ENCODE measurements around the gene GREB1L. TPM values are rescaled to one million over a fixed set of nuclear protein-coding genes. Genes with fewer than 3 reads are reported as not detected.
"Not testable (repeated sequence)": the region's sequence is repeated elsewhere in the genome, so short reads cannot be mapped to it uniquely, and the experiment has no call there.

Gene GREB1L
- polyA plus RNA-seq, 1 of the 3 experiments (the other 2 are of a cell fraction), result under 0.01 TPM

- WGBS (ENCODE audit: low lambda C conversion rate), result 26% methylated on average over 4 of the region's 4 CpGs
- TF ChIP-seq FOSL2 (IDR thresholded peaks at IDR 0.05; ENCODE audit: borderline replicate concordance, low read depth), result no peak
- no peak for TF ChIP-seq NFIC (IDR thresholded peaks at IDR 0.05; ENCODE audit: borderline replicate concordance)
- TF ChIP-seq POLR2AphosphoS5 (IDR thresholded peaks at IDR 0.05; ENCODE audit: low read depth, low read length), result no peak
- TF ChIP-seq FOXM1 (IDR thresholded peaks at IDR 0.05; ENCODE audit: low read depth), result no peak
- TF ChIP-seq, protein P1, sequence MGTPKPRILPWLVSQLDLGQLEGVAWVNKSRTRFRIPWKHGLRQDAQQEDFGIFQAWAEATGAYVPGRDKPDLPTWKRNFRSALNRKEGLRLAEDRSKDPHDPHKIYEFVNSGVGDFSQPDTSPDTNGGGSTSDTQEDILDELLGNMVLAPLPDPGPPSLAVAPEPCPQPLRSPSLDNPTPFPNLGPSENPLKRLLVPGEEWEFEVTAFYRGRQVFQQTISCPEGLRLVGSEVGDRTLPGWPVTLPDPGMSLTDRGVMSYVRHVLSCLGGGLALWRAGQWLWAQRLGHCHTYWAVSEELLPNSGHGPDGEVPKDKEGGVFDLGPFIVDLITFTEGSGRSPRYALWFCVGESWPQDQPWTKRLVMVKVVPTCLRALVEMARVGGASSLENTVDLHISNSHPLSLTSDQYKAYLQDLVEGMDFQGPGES (IDR thresholded peaks at IDR 0.05; ENCODE audit: low read depth, low read length), result no peak
- no peak for TF ChIP-seq RCOR1 (IDR thresholded peaks at IDR 0.05; ENCODE audit: low read length)
- no peak for TF ChIP-seq RAD21 (IDR thresholded peaks at IDR 0.05; ENCODE audit: low read length)
- TF ChIP-seq SIN3A (IDR thresholded peaks at IDR 0.05; ENCODE audit: borderline replicate concordance, low read depth, low read length), result no peak
- no peak for TF ChIP-seq NRF1 (IDR thresholded peaks at IDR 0.05; ENCODE audit: low read depth, low read length)
- TF ChIP-seq, protein P2, sequence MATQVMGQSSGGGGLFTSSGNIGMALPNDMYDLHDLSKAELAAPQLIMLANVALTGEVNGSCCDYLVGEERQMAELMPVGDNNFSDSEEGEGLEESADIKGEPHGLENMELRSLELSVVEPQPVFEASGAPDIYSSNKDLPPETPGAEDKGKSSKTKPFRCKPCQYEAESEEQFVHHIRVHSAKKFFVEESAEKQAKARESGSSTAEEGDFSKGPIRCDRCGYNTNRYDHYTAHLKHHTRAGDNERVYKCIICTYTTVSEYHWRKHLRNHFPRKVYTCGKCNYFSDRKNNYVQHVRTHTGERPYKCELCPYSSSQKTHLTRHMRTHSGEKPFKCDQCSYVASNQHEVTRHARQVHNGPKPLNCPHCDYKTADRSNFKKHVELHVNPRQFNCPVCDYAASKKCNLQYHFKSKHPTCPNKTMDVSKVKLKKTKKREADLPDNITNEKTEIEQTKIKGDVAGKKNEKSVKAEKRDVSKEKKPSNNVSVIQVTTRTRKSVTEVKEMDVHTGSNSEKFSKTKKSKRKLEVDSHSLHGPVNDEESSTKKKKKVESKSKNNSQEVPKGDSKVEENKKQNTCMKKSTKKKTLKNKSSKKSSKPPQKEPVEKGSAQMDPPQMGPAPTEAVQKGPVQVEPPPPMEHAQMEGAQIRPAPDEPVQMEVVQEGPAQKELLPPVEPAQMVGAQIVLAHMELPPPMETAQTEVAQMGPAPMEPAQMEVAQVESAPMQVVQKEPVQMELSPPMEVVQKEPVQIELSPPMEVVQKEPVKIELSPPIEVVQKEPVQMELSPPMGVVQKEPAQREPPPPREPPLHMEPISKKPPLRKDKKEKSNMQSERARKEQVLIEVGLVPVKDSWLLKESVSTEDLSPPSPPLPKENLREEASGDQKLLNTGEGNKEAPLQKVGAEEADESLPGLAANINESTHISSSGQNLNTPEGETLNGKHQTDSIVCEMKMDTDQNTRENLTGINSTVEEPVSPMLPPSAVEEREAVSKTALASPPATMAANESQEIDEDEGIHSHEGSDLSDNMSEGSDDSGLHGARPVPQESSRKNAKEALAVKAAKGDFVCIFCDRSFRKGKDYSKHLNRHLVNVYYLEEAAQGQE (IDR thresholded peaks at IDR 0.05; ENCODE audit: low read depth, low read length), result no peak
- no peak for TF ChIP-seq CHD2 (IDR thresholded peaks at IDR 0.05; ENCODE audit: low read length, partially characterized antibody)
- TF ChIP-seq TEAD4 (IDR thresholded peaks at IDR 0.05; ENCODE audit: borderline replicate concordance, insufficient read depth), result no peak
- TF ChIP-seq, protein P3, sequence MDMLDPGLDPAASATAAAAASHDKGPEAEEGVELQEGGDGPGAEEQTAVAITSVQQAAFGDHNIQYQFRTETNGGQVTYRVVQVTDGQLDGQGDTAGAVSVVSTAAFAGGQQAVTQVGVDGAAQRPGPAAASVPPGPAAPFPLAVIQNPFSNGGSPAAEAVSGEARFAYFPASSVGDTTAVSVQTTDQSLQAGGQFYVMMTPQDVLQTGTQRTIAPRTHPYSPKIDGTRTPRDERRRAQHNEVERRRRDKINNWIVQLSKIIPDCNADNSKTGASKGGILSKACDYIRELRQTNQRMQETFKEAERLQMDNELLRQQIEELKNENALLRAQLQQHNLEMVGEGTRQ (IDR thresholded peaks at IDR 0.05; ENCODE audit: borderline replicate concordance, low read depth, low read length), result no peak
- TF ChIP-seq EZH2phosphoT487 (IDR thresholded peaks at IDR 0.05; ENCODE audit: borderline replicate concordance, low read depth), result no peak
- TF ChIP-seq FOXJ3 (CRISPR knock-in tag; IDR thresholded peaks at IDR 0.05), result no peak
- no peak for TF ChIP-seq YY1 (IDR thresholded peaks at IDR 0.05; ENCODE audit: low read depth)
- TF ChIP-seq ELF1 (IDR thresholded peaks at IDR 0.05), result no peak
- no peak for TF ChIP-seq PBX3 (IDR thresholded peaks at IDR 0.05)
- no peak for TF ChIP-seq MXI1 (IDR thresholded peaks at IDR 0.05; ENCODE audit: low read depth, low read length)
- TF ChIP-seq TAF1 (IDR thresholded peaks at IDR 0.05; ENCODE audit: borderline replicate concordance, low read depth, low read length), result no peak
- Histone ChIP-seq H3K4me3 (ENCODE audit: low read depth in 2 of 2, low read length in 1 of 2) (no peak overlapping the region), H3K4me1 (ENCODE audit: control insufficient read depth in 1 of 2, insufficient read depth in 2 of 2, low read depth in 1 of 2, low read length in 1 of 2) (no peaks in the 10 kb centered on the region), H3K9me3 (no peaks in the 10 kb centered on the region), H3K9me2 (no peaks in the 10 kb centered on the region), H3F3A (replicated peaks; ENCODE audit: insufficient read depth) (no peaks in the 10 kb centered on the region), H3K27ac (ENCODE audit: low read depth in 2 of 2, low read length in 1 of 2) (no peak overlapping the region), H3K79me2 (ENCODE audit: insufficient read depth) (no peaks in the 10 kb centered on the region), H3K9ac (no peak overlapping the region), H3K36me3 (replicated peaks in 1 of 2; ENCODE audit: control insufficient read depth in 1 of 2, insufficient read depth in 2 of 2, low read length in 1 of 2) (no peaks in the 10 kb centered on the region), H2AFZ (ENCODE audit: low read depth) (no peak overlapping the region), H4K20me1 (ENCODE audit: insufficient read depth) (no peaks in the 10 kb centered on the region), H3K4me2 (no peak overlapping the region), H3K27me3 (ENCODE audit: insufficient read depth) (peaks cover 8% of the 10 kb centered on the region; the same call in 1 of the 2 replicates)
- CTCF ChIA-PET, result no interaction called here
- DNase-seq, result no peak
- POLR2A ChIA-PET, result no interaction called here
Measured at GRCh38 chr18:21369146-21369545, 127.1 kb downstream of the GREB1L start.

GRCh38 chr18:21369597-21369996, 127.6 kb downstream of the GREB1L start:
- H3K27ac ChIP-seq (ENCODE audit: low read depth in 2 of 2, low read length in 1 of 2); POLR2A ChIA-PET; DNase-seq: not testable (repeated sequence)

More at GRCh38 chr18:21369597-21369996, 127.6 kb downstream of the GREB1L start:
- H3K9ac ChIP-seq; H3K79me2 ChIP-seq (ENCODE audit: insufficient read depth); CTCF ChIA-PET; H3K4me2 ChIP-seq; H2AFZ ChIP-seq (ENCODE audit: low read depth); H3K4me3 ChIP-seq (ENCODE audit: low read depth in 2 of 2, low read length in 1 of 2); H3K4me1 ChIP-seq (ENCODE audit: control insufficient read depth in 1 of 2, insufficient read depth in 2 of 2, low read depth in 1 of 2, low read length in 1 of 2); H3F3A ChIP-seq (replicated peaks; ENCODE audit: insufficient read depth); H3K36me3 ChIP-seq (replicated peaks in 1 of 2; ENCODE audit: control insufficient read depth in 1 of 2, insufficient read depth in 2 of 2, low read length in 1 of 2); H3K27me3 ChIP-seq (ENCODE audit: insufficient read depth); H4K20me1 ChIP-seq (ENCODE audit: insufficient read depth); H3K9me3 ChIP-seq; H3K9me2 ChIP-seq: not testable (repeated sequence)
- WGBS (ENCODE audit: low lambda C conversion rate), result 59% methylated on average over 7 of the region's 7 CpGs

Measured in SK-N-SH (cell line).